MM.1S (cell line): ENCODE results near the gene FAM9C.
A peak's percentile ranks its signal among the peaks of the same experiment; 100 is the strongest.
"Not testable (repeated sequence)": the region's sequence is repeated elsewhere in the genome, so short reads cannot be mapped to it uniquely, and the experiment has no call there.

Experiments
- DNase-seq: peaks from one replicate; pipeline ENCODE4 v3.0.0-alpha.2; 2015
- H2AFZ ChIP-seq: fragments of 300-600 bp; sonication (generic); 2 replicates; pipeline ENCODE4 v1.6.0; 2016; ENCODE audit warnings: antibody characterized with exemption, low read length
- H3F3A ChIP-seq: fragments of 300-600 bp; sonication (generic); 2 replicates; pipeline ENCODE4 v1.6.1; 2016; ENCODE audit warnings: mild to moderate bottlenecking, antibody characterized with exemption, low read length, moderate library complexity, mixed read lengths; ENCODE audit not compliant: insufficient read depth
- H3K27ac ChIP-seq: fragments of 300-600 bp; sonication (generic); 2 replicates; pipeline ENCODE4 v1.5.1; 2016; ENCODE audit warnings: mild to moderate bottlenecking, low read length
- H3K27me3 ChIP-seq: fragments of 300-600 bp; sonication (generic); replicated peaks from 2 replicates; pipeline ENCODE4 v1.6.0; 2016; ENCODE audit warnings: low read length; ENCODE audit not compliant: insufficient read depth
- H3K36me3 ChIP-seq: fragments of 300-600 bp; sonication (generic); replicated peaks from 2 replicates; pipeline ENCODE4 v1.6.1; 2016; ENCODE audit warnings: mild to moderate bottlenecking, low read length, mixed read lengths; ENCODE audit not compliant: insufficient read depth
- H3K4me1 ChIP-seq: fragments of 300-600 bp; sonication (generic); 2 replicates; pipeline ENCODE4 v1.6.1; 2016; ENCODE audit warnings: low read length, mixed read lengths
- H3K4me2 ChIP-seq: fragments of 300-600 bp; sonication (generic); 2 replicates; pipeline ENCODE4 v1.6.0; 2016; ENCODE audit warnings: low read depth, low read length
- H3K4me3 ChIP-seq: fragments of 300-600 bp; sonication (generic); 2 replicates; pipeline ENCODE4 v1.5.1; 2016; ENCODE audit warnings: low read length, mixed read lengths
- H3K79me2 ChIP-seq: fragments of 300-600 bp; sonication (generic); 2 replicates; pipeline ENCODE4 v1.6.1; 2016; ENCODE audit warnings: mixed run types, low read length, mixed read lengths
- H3K9ac ChIP-seq: fragments of 300-600 bp; sonication (generic); 2 replicates; pipeline ENCODE4 v1.6.1; 2016; ENCODE audit warnings: low read length, mixed read lengths
- H3K9me2 ChIP-seq: fragments of 300-600 bp; sonication (generic); replicated peaks from 2 replicates; pipeline ENCODE4 v1.6.1; 2016; ENCODE audit warnings: mild to moderate bottlenecking, low read length, mixed read lengths; ENCODE audit not compliant: insufficient read depth
- H3K9me3 ChIP-seq: fragments of 300-600 bp; sonication (generic); replicated peaks from 2 replicates; pipeline ENCODE4 v1.6.1; 2016; ENCODE audit warnings: mild to moderate bottlenecking, low read length, mixed read lengths; ENCODE audit not compliant: insufficient read depth
- H4K20me1 ChIP-seq: fragments of 300-600 bp; sonication (generic); 2 replicates; pipeline ENCODE4 v1.6.1; 2016; ENCODE audit warnings: mild to moderate bottlenecking, low read length, moderate library complexity, mixed read lengths; ENCODE audit not compliant: insufficient read depth
- EZH2 ChIP-seq: fragments of 300-600 bp; sonication (generic); optimal IDR thresholded peaks from 2 replicates; pipeline ENCODE3; 2017; ENCODE audit warnings: low read depth, mild to moderate bottlenecking, antibody characterized with exemption, low read length, mixed read lengths
- EZH2phosphoT487 ChIP-seq: fragments of 300-600 bp; sonication (generic); IDR thresholded peaks from 2 replicates; pipeline ENCODE4 v1.6.1; 2018; ENCODE audit warnings: antibody characterized with exemption, low read length
- TF ChIP-seq, protein P1 (sequence below): fragments of 300-600 bp; sonication (generic); IDR thresholded peaks from 2 replicates; pipeline ENCODE4 v1.5.1; 2016; ENCODE audit warnings: antibody characterized with exemption, low read length, mixed read lengths

FAM9C gene

DNA sequence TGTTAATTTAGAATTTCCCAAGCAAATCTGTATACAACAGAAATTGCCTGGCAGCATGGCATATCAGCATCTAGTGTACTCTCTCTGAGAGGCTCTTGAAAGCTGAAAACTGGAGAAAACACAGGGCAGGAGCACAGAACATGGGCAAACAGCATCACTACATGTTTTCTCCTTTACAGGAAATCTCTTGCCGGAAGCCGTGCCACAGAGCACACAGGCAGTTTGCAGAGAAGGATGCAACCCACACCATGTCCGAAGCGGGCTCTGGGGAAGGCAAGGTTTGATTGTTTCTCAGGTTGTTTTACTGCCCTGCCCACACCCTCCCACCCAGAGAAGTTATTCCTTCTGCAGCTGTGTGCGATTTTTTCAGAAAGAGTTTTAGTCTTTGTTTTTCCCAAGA lies 41.1 kb upstream of the FAM9C start:
- H3F3A ChIP-seq: peaks cover 14% of the 10 kb centered on the region; the same call in 1 of the 2 replicates
- no peak overlapping the region for H3K4me2 ChIP-seq
- no peak for DNase-seq
- H2AFZ ChIP-seq: no peak overlapping the region
- peaks cover 39% of the 10 kb centered on the region for H3K4me1 ChIP-seq
- no peaks in the 10 kb centered on the region for H3K9me2 ChIP-seq
- no peaks in the 10 kb centered on the region for H3K36me3 ChIP-seq
- no peak overlapping the region for H3K27ac ChIP-seq
- H3K79me2 ChIP-seq: no peaks in the 10 kb centered on the region
- no peak overlapping the region for H3K9ac ChIP-seq
- H4K20me1 ChIP-seq: no peaks in the 10 kb centered on the region
- TF ChIP-seq, protein P1, sequence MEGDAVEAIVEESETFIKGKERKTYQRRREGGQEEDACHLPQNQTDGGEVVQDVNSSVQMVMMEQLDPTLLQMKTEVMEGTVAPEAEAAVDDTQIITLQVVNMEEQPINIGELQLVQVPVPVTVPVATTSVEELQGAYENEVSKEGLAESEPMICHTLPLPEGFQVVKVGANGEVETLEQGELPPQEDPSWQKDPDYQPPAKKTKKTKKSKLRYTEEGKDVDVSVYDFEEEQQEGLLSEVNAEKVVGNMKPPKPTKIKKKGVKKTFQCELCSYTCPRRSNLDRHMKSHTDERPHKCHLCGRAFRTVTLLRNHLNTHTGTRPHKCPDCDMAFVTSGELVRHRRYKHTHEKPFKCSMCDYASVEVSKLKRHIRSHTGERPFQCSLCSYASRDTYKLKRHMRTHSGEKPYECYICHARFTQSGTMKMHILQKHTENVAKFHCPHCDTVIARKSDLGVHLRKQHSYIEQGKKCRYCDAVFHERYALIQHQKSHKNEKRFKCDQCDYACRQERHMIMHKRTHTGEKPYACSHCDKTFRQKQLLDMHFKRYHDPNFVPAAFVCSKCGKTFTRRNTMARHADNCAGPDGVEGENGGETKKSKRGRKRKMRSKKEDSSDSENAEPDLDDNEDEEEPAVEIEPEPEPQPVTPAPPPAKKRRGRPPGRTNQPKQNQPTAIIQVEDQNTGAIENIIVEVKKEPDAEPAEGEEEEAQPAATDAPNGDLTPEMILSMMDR: no peak
- TF ChIP-seq EZH2phosphoT487 (no peak), EZH2 (no peak)
- H3K27me3 ChIP-seq: peaks cover 6% of the 10 kb centered on the region; the same call in 1 of the 2 replicates
- no peaks in the 10 kb centered on the region for H3K9me3 ChIP-seq
- no peak overlapping the region for H3K4me3 ChIP-seq

DNA sequence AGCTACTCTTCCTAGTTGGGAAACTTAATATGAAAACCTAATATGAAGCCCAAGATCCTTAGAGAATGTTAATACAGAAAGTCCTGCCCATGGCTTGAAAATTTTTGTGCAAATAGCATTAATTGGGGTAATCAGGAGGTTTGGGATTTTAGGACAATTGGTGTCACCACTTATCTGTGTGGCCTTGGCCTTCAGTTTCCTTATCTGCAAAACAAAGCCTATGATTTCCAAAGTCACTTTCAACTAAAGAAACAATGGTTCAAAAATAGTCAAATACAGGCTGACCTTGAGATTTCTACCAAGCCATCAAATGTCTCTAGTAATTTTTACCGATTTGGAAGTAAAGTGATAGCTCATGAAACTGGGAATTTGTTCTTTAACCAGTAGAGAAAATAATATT lies 40.2 kb upstream of the FAM9C start:
- Histone ChIP-seq H3K4me2 (no peak overlapping the region), H3K4me1 (peaks cover 39% of the 10 kb centered on the region), H3K79me2 (no peaks in the 10 kb centered on the region), H3K27me3 (peaks cover 9% of the 10 kb centered on the region; the same call in 1 of the 2 replicates), H2AFZ (no peak overlapping the region), H3K9me3 (no peaks in the 10 kb centered on the region), H3K27ac (no peak overlapping the region), H3K36me3 (no peaks in the 10 kb centered on the region), H3F3A (peaks cover 14% of the 10 kb centered on the region; the same call in 1 of the 2 replicates), H3K4me3 (no peak overlapping the region), H3K9me2 (no peaks in the 10 kb centered on the region), H4K20me1 (no peaks in the 10 kb centered on the region), H3K9ac (no peak overlapping the region)
- DNase-seq: no peak
- TF ChIP-seq EZH2 (no peak), EZH2phosphoT487 (no peak)

DNA sequence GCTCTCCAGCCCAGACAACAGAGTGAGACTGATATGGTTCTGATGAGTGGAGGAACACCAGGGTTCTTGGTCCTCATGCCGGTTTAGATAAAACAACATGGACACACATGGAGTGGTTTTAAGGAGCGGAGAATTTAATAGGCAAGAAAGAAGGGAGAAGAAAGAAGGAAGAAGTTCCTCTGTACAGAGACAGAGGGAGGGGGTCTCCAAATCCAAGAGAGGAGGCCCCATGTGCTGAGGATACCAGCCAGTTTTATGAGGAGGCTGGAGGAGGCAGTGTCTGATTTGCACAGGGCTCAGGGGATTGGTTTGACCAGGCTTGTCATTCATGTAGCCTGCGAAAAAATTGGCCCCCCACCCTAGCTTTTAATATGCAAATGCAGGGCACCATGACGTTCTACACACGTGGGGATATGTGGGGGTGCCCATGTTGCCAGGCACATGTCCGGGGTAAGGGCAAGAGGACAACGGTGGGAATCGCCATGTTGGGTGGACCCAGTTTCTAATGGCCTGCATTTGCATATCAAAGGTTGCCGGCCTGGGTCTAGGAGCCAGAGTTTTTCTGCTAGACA lies 39.4 kb upstream of the FAM9C start:
- not testable (repeated sequence) for H3K9me2 ChIP-seq, H4K20me1 ChIP-seq, H3K4me2 ChIP-seq, H3K9ac ChIP-seq, H3K36me3 ChIP-seq, H3K4me3 ChIP-seq, H3K27ac ChIP-seq, H3K27me3 ChIP-seq, H3K79me2 ChIP-seq, H2AFZ ChIP-seq, DNase-seq, H3K9me3 ChIP-seq
- Histone ChIP-seq H3K4me1 (peaks cover 39% of the 10 kb centered on the region), H3F3A (peaks cover 14% of the 10 kb centered on the region; the same call in 1 of the 2 replicates)

DNA sequence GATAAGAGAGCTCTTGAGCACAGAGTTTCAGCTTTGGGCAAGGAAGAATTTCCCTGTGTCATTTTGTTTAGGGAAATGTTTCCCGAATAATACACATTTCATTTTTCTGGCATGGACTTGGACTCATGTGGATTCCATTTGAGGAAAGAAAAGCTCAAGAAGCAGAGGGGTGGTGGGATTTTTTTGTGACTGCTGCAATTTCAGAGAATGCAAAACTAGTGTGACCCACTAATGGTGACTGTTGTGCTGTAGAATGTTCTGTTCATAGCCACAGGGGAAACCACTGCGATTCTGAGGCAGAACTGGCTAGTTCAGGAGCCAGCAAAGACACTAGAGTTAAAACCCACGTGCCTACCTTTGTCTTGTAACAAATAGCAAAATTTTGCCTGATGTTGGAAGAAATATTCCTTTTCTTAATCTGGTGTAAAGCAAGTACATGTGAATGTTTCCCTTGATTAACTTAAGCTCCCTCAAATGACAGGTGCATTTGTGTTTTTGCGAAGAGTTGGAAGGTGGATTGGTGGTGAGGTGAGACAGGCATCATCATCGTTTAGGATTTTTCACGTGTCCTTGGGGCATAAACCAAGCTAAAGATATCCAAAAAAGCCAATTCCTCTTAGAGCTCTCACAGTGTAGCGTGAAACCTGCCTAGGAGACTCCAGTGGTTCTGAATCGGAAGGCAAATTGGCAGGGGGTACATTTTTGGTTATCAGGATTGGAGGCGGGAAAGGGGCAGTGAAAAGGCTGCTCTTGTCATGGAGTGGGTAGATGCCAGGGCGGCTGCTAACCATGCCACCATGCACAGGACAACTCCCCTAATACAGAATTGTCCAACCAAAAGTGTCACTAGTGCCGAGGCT lies 38.0 kb upstream of the FAM9C start:
- Histone ChIP-seq H3K36me3 (no peaks in the 10 kb centered on the region), H4K20me1 (no peaks in the 10 kb centered on the region), H3K27ac (no peak overlapping the region)

More for the DNA sequence above, 38.0 kb upstream of the FAM9C start:
- Histone ChIP-seq H3K79me2 (no peaks in the 10 kb centered on the region), H3K9me3 (no peaks in the 10 kb centered on the region), H2AFZ (no peak overlapping the region), H3K9ac (no peak overlapping the region), H3K4me3 (no peak overlapping the region), H3K9me2 (no peaks in the 10 kb centered on the region), H3K4me2 (peak overlapping the region; percentile 34; the same call in 1 of the 2 replicates), H3K27me3 (peaks cover 9% of the 10 kb centered on the region; the same call in 1 of the 2 replicates), H3F3A (peaks cover 7% of the 10 kb centered on the region; the same call in 1 of the 2 replicates), H3K4me1 (peaks cover 29% of the 10 kb centered on the region)
- no peak for TF ChIP-seq EZH2
- TF ChIP-seq EZH2phosphoT487: no peak
- TF ChIP-seq, protein P1: no peak
- no peak for DNase-seq
